Measurements from ENCODE around the gene CCRL2. TPM values are rescaled to one million over a fixed set of nuclear protein-coding genes. Genes with fewer than 3 reads are reported as not detected.

Gene CCRL2
- total and polyA plus RNA-seq, 4 donors: 11.0 to 95.9 (median 19.8) TPM

DNA sequence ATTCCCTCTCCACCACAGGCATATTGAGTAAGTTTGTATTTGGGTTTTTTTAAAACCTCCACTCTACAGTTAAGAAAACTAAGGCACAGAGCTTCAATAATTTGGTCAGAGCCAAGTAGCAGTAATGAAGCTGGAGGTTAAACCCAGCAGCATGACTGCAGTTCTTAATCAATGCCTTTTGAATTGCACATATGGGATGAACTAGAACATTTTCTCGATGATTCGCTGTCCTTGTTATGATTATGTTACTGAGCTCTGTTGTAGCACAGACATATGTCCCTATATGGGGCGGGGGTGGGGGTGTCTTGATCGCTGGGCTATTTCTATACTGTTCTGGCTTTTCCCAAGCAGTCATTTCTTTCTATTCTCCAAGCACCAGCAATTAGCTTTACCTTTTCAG lies 37.9 kb upstream of the CCRL2 start:
- 91 to 92% methylated on average over 4 of the region's 4 CpGs for WGBS, 2 donors

DNA sequence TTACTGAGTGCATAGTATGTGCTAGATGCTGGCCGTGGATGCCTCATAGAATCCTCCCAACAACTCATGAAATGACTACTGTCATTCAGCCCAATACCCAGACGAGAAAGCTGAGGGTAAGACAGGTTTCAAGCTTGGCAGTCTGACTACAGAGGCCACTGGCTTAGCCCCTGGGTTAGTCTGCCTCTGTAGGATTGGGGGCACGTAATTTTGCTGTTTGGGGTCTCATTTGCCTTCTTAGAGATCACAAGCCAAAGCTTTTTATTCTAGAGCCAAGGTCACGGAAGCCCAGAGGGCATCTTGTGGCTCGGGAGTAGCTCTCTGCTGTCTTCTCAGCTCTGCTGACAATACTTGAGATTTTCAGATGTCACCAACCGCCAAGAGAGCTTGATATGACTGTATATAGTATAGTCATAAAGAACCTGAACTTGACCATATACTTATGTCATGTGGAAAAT lies 37.4 kb upstream of the CCRL2 start:
- Histone ChIP-seq H3K27me3 (ENCODE audit: control insufficient read depth in 3 of 3, insufficient read depth in 3 of 3, low read length in 2 of 3) (no peaks in the 10 kb centered on the region), H3K27ac (ENCODE audit: low read depth in 1 of 2, low read length in 1 of 2) (peak overlapping the region in 1 of 2 donors; percentile 26), H3K9ac (ENCODE audit: insufficient read depth in 1 of 2, low read length in 2 of 2) (no peak overlapping the region), H3K36me3 (ENCODE audit: control insufficient read depth in 4 of 4, insufficient read depth in 4 of 4, low read length in 4 of 4) (no peaks in the 10 kb centered on the region), H3K4me3 (no peak overlapping the region), H3K4me1 (ENCODE audit: control insufficient read depth in 5 of 5, insufficient read depth in 5 of 5, low read length in 5 of 5) (peaks cover 0 to 28% (median 3%) of the 10 kb centered on the region in 5 donors), H3K9me3 (ENCODE audit: control insufficient read depth in 4 of 4, insufficient read depth in 3 of 4, low read length in 3 of 4) (no peaks in the 10 kb centered on the region)
- DNase-seq (no peak), ATAC-seq (ENCODE audit: insufficient read depth, low FRiP score) (no peak)
- WGBS, 2 donors: 71 to 90% methylated on average over 6 of the region's 6 CpGs
- TF ChIP-seq, protein P1, sequence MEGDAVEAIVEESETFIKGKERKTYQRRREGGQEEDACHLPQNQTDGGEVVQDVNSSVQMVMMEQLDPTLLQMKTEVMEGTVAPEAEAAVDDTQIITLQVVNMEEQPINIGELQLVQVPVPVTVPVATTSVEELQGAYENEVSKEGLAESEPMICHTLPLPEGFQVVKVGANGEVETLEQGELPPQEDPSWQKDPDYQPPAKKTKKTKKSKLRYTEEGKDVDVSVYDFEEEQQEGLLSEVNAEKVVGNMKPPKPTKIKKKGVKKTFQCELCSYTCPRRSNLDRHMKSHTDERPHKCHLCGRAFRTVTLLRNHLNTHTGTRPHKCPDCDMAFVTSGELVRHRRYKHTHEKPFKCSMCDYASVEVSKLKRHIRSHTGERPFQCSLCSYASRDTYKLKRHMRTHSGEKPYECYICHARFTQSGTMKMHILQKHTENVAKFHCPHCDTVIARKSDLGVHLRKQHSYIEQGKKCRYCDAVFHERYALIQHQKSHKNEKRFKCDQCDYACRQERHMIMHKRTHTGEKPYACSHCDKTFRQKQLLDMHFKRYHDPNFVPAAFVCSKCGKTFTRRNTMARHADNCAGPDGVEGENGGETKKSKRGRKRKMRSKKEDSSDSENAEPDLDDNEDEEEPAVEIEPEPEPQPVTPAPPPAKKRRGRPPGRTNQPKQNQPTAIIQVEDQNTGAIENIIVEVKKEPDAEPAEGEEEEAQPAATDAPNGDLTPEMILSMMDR (IDR thresholded peaks at IDR 0.05; ENCODE audit: control extremely low read depth, extremely low read depth): no peak

More for the DNA sequence above, 37.9 kb upstream of the CCRL2 start:
- no peak overlapping the region for H3K9ac ChIP-seq (ENCODE audit: insufficient read depth in 1 of 2, low read length in 2 of 2)
- TF ChIP-seq, protein P1 (IDR thresholded peaks at IDR 0.05; ENCODE audit: control extremely low read depth, extremely low read depth): no peak
- H3K27ac ChIP-seq (ENCODE audit: low read depth in 1 of 2, low read length in 1 of 2): no peak overlapping the region
- DNase-seq: no peak
- H3K9me3 ChIP-seq (ENCODE audit: control insufficient read depth in 4 of 4, insufficient read depth in 3 of 4, low read length in 3 of 4): no peaks in the 10 kb centered on the region
- H3K27me3 ChIP-seq (ENCODE audit: control insufficient read depth in 3 of 3, insufficient read depth in 3 of 3, low read length in 2 of 3): no peaks in the 10 kb centered on the region
- no peak for ATAC-seq (ENCODE audit: insufficient read depth, low FRiP score)
- H3K36me3 ChIP-seq (ENCODE audit: control insufficient read depth in 4 of 4, insufficient read depth in 4 of 4, low read length in 4 of 4): no peaks in the 10 kb centered on the region
- H3K4me1 ChIP-seq (ENCODE audit: control insufficient read depth in 5 of 5, insufficient read depth in 5 of 5, low read length in 5 of 5): peaks cover 0 to 28% (median 3%) of the 10 kb centered on the region in 5 donors
- no peak overlapping the region for H3K4me3 ChIP-seq

DNA sequence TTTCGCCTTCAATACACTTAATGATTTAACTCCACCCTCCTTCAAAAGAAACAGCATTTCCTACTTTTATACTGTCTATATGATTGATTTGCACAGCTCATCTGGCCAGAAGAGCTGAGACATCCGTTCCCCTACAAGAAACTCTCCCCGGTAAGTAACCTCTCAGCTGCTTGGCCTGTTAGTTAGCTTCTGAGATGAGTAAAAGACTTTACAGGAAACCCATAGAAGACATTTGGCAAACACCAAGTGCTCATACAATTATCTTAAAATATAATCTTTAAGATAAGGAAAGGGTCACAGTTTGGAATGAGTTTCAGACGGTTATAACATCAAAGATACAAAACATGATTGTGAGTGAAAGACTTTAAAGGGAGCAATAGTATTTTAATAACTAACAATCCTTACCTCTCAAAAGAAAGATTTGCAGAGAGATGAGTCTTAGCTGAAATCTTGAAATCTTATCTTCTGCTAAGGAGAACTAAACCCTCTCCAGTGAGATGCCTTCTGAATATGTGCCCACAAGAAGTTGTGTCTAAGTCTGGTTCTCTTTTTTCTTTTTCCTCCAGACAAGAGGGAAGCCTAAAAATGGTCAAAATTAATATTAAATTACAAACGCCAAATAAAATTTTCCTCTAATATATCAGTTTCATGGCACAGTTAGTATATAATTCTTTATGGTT lies 36.1 kb upstream of the CCRL2 start, which contains the start of gene CCR5:
Gene CCR5 (plus strand): TSS at position 108 of the 680 bp plus-strand sequence. CDS start 1,957 bp downstream, outside the sequence.
- TF ChIP-seq, protein P1 (IDR thresholded peaks at IDR 0.05; ENCODE audit: control extremely low read depth, extremely low read depth): no peak
- no peak within 1 kb of the TSS for H3K4me3 ChIP-seq
- no peak within 1 kb of the TSS for H3K9ac ChIP-seq (ENCODE audit: insufficient read depth in 1 of 2, low read length in 2 of 2)
- no peaks in the 10 kb centered on the region for H3K36me3 ChIP-seq (ENCODE audit: control insufficient read depth in 4 of 4, insufficient read depth in 4 of 4, low read length in 4 of 4)
- H3K27ac ChIP-seq (ENCODE audit: low read depth in 1 of 2, low read length in 1 of 2): peak within 1 kb of the TSS in 1 of 2 donors; percentile 26
- DNase-seq (peak in 2 of 3 donors; percentile 31 to 64), ATAC-seq (ENCODE audit: insufficient read depth, low FRiP score) (no peak)
- H3K4me1 ChIP-seq (ENCODE audit: control insufficient read depth in 5 of 5, insufficient read depth in 5 of 5, low read length in 5 of 5): peaks cover 0 to 28% (median 3%) of the 10 kb centered on the region in 5 donors
- no peaks in the 10 kb centered on the region for H3K9me3 ChIP-seq (ENCODE audit: control insufficient read depth in 4 of 4, insufficient read depth in 3 of 4, low read length in 3 of 4)
- WGBS, 2 donors: 19 to 25% methylated on average over 5 of the region's 5 CpGs
- no peaks in the 10 kb centered on the region for H3K27me3 ChIP-seq (ENCODE audit: control insufficient read depth in 3 of 3, insufficient read depth in 3 of 3, low read length in 2 of 3)

All from lung (tissue), 12 donors.